Panc1 (cell line): ENCODE results near the gene NRP2.

Experiments used
- CTCF ChIP-seq: fragments of 450-650 bp; IDR thresholded peaks from 2 replicates; pipeline ENCODE4 v1.5.1; 2017; ENCODE audit warnings: mild to moderate bottlenecking
- POLR2AphosphoS5 ChIP-seq: IDR thresholded peaks from 2 replicates; pipeline ENCODE4 v1.6.1; 2012; ENCODE audit warnings: mild to moderate bottlenecking, low read depth, low read length, moderate library complexity

DNA sequence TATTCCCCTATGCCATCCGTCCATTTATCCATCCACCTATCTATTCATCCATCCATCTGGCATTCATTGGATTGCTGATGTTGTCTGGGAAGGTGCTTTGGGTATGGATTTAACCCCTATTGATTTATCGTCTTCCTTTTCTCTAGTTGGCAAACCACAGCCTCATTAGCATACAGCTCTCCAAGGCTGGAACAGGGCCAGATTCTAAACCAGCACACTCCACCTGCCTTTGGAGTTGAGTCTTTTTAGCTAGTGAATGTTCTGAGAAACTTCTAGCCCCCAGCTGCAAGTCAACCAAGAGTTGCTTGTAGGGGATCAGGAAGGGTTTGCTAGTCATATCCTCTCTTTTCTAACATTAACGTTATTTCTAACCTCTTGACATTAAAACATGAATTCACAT, 90.7 kb downstream of the NRP2 start:
- TF ChIP-seq POLR2AphosphoS5 (no peak), CTCF (no peak)
